Stimulated activated CD8-positive, alpha-beta memory T cell treated with anti-CD3 and anti-CD28 coated beads, Interleukin-7, amount 100 ng/mL, for 1 hour (primary cell): ENCODE data around the gene TGFBR3.

ENCODE experiments used
- DNase-seq, 2 donors: peaks; one replicate each; pipeline ENCODE4 v3.0.0-alpha.2; 2020; ENCODE audit warnings: low read depth in 2 of 2

TGFBR3 gene

GRCh38 chr1:91885716-91886506 is at the start of gene TGFBR3:
Gene TGFBR3, minus strand, starts transcription at chr1:91886151. Its CDS starts 24,620 bp downstream, at chr1:91861531.
- DNase-seq = peak; percentile 59 to 60

- no peak for DNase-seq
Observed at GRCh38 chr1:91929250-91929649, 43.3 kb upstream of the TGFBR3 start.

GRCh38 chr1:91928026-91928425 is 42.1 kb upstream of the TGFBR3 start:
- no peak for DNase-seq

GRCh38 chr1:91925644-91926435 is 39.9 kb upstream of the TGFBR3 start:
- DNase-seq = no peak

GRCh38 chr1:91924146-91924545 is 38.2 kb upstream of the TGFBR3 start:
- DNase-seq = no peak

GRCh38 chr1:91919962-91920361 is 34.0 kb upstream of the TGFBR3 start:
- no peak for DNase-seq

GRCh38 chr1:91916811-91917460 is 31.0 kb upstream of the TGFBR3 start:
- DNase-seq = no peak

- DNase-seq = no peak
Observed at GRCh38 chr1:91916046-91916445, 30.1 kb upstream of the TGFBR3 start.

- DNase-seq = no peak
Observed at GRCh38 chr1:91913018-91913417, 27.1 kb upstream of the TGFBR3 start.

- no peak for DNase-seq
Observed at GRCh38 chr1:91912266-91912665, 26.3 kb upstream of the TGFBR3 start.

- DNase-seq = no peak
Observed at GRCh38 chr1:91901231-91901630, 15.3 kb upstream of the TGFBR3 start.

GRCh38 chr1:91900562-91900961 is 14.6 kb upstream of the TGFBR3 start:
- no peak for DNase-seq

- DNase-seq = no peak
Observed at GRCh38 chr1:91897016-91897415, 11.1 kb upstream of the TGFBR3 start.

GRCh38 chr1:91895832-91896556 is 10.0 kb upstream of the TGFBR3 start:
- no peak for DNase-seq

- DNase-seq = no peak
Observed at GRCh38 chr1:91894036-91894761, 8.2 kb upstream of the TGFBR3 start.

- no peak for DNase-seq
Observed at GRCh38 chr1:91891969-91892368, 6.0 kb upstream of the TGFBR3 start.

- DNase-seq = no peak
Observed at GRCh38 chr1:91891454-91891853, 5.5 kb upstream of the TGFBR3 start.

- DNase-seq = no peak
Observed at GRCh38 chr1:91889717-91890459, 3.9 kb upstream of the TGFBR3 start.

- DNase-seq = no peak
Observed at GRCh38 chr1:91885213-91885715, 687 bp downstream of the TGFBR3 start.
